ENCODE data around the gene BPIFA3.

DNA sequence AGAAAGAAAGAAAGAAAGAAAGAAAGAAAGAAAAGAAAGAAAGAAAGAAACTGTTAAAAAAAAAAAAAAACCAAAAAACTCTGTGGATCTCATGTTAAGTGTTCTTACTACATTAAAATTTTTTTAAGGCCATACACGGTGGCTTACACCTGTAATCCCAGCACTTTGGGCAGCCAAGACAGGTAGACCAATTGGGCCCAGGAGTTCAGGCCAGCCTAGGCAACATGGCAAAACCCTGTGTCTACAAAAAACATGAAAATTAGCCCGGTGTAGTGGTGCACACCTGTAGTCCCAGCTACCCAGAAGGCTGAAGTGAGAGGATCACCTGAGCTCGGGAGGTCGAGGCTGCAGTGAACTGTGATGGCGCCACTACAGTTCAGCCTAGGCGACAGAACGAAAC lies 14.1 kb downstream of the BPIFA3 start:
- TF ChIP-seq, protein P1, sequence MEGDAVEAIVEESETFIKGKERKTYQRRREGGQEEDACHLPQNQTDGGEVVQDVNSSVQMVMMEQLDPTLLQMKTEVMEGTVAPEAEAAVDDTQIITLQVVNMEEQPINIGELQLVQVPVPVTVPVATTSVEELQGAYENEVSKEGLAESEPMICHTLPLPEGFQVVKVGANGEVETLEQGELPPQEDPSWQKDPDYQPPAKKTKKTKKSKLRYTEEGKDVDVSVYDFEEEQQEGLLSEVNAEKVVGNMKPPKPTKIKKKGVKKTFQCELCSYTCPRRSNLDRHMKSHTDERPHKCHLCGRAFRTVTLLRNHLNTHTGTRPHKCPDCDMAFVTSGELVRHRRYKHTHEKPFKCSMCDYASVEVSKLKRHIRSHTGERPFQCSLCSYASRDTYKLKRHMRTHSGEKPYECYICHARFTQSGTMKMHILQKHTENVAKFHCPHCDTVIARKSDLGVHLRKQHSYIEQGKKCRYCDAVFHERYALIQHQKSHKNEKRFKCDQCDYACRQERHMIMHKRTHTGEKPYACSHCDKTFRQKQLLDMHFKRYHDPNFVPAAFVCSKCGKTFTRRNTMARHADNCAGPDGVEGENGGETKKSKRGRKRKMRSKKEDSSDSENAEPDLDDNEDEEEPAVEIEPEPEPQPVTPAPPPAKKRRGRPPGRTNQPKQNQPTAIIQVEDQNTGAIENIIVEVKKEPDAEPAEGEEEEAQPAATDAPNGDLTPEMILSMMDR (IDR thresholded peaks at IDR 0.05): no peak
- no peak for TF ChIP-seq POLR2A (IDR thresholded peaks at IDR 0.05)
